Stimulated activated CD4-positive, alpha-beta T cell treated with anti-CD3 and anti-CD28 coated beads, Interleukin-4, amount 100 ng/mL, for 48 hours (primary cell): Measurements from ENCODE around the gene PLCD1.
"Not testable (repeated sequence)": the region's sequence is repeated elsewhere in the genome, so short reads cannot be mapped to it uniquely, and the experiment has no call there.

Experiments
- DNase-seq, 2 donors: peaks; one replicate each; pipeline ENCODE4 v3.0.0-alpha.2; 2020; ENCODE audit warnings: low read depth in 2 of 2

PLCD1 gene

GRCh38 chr3:38036906-38037305 lies 7.5 kb upstream of the PLCD1 start:
- DNase-seq: no peak

- no peak for DNase-seq
Measured at GRCh38 chr3:38036286-38036685, 6.8 kb upstream of the PLCD1 start.

GRCh38 chr3:38034335-38034734 lies 4.9 kb upstream of the PLCD1 start:
- DNase-seq: not testable (repeated sequence)

GRCh38 chr3:38033586-38033985 lies 4.1 kb upstream of the PLCD1 start:
- not testable (repeated sequence) for DNase-seq

GRCh38 chr3:38032328-38032865 lies 3.0 kb upstream of the PLCD1 start:
- no peak for DNase-seq

GRCh38 chr3:38031022-38031994 lies 1.9 kb upstream of the PLCD1 start:
- DNase-seq: peak in 1 of 2 donors; percentile 32

GRCh38 chr3:38030126-38031021 lies 932 bp upstream of the PLCD1 start:
- no peak for DNase-seq

- DNase-seq: no peak
Measured at GRCh38 chr3:38028621-38029361, 651 bp downstream of the PLCD1 start.

GRCh38 chr3:38027466-38028465 lies 1.7 kb downstream of the PLCD1 start:
- no peak for DNase-seq

GRCh38 chr3:38026856-38027255 lies 2.6 kb downstream of the PLCD1 start:
- no peak for DNase-seq

- no peak for DNase-seq
Measured at GRCh38 chr3:38022896-38023709, 6.3 kb downstream of the PLCD1 start.

GRCh38 chr3:38022301-38022700 lies 7.1 kb downstream of the PLCD1 start:
- DNase-seq: no peak

- no peak for DNase-seq
Measured at GRCh38 chr3:38021196-38021595, 8.2 kb downstream of the PLCD1 start.

- DNase-seq: no peak
Measured at GRCh38 chr3:38020342-38020726, 9.1 kb downstream of the PLCD1 start.

- no peak for DNase-seq
Measured at GRCh38 chr3:38019658-38020341, 9.6 kb downstream of the PLCD1 start.

GRCh38 chr3:38018296-38019266 lies 10.9 kb downstream of the PLCD1 start:
- DNase-seq: no peak

- no peak for DNase-seq
Measured at GRCh38 chr3:38017445-38018295, 11.8 kb downstream of the PLCD1 start.
